ENCODE data around the gene PPP1R3F. TPM values are rescaled to one million over a fixed set of nuclear protein-coding genes. Genes with fewer than 3 reads are reported as not detected.

Gene PPP1R3F
- polyA plus RNA-seq, 3 donors = 0.47 to 1.6 (median 1.6) TPM

GRCh38 chrX:49276207-49276606 is 6.6 kb downstream of the PPP1R3F start:
- no peak for DNase-seq
- no peaks in the 10 kb centered on the region for H3K36me3 ChIP-seq (replicated peaks in 1 of 2; ENCODE audit: control insufficient read depth in 1 of 2, insufficient read depth in 2 of 2, low read length in 2 of 2)
- no peak overlapping the region for H3K4me2 ChIP-seq (replicated peaks; ENCODE audit: extremely low read depth, low read length, poor library complexity, severe bottlenecking)
- peaks cover 0 to 3% (median 0%) of the 10 kb centered on the region in 7 donors for H3K9me3 Mint-ChIP-seq
- H3K27me3 Mint-ChIP-seq (ENCODE audit: low read depth in 3 of 3) = peaks cover 0 to 7% (median 5%) of the 10 kb centered on the region in 3 donors
- no CpG with 5 or more reads among the region's 1 CpG for WGBS (ENCODE audit: insufficient coverage)
- H2AFZ ChIP-seq (ENCODE audit: insufficient read depth, low read depth, low read length, poor library complexity, severe bottlenecking) = no peak overlapping the region
- H3K27ac Mint-ChIP-seq = no peak overlapping the region
- H4K20me1 ChIP-seq (ENCODE audit: insufficient read depth, low read length) = no peaks in the 10 kb centered on the region
- H3K9me3 ChIP-seq (replicated peaks in 1 of 2; ENCODE audit: control insufficient read depth in 1 of 2, insufficient read depth in 1 of 2, low read length in 2 of 2) = no peaks in the 10 kb centered on the region
- H3K4me1 ChIP-seq (ENCODE audit: control insufficient read depth in 1 of 2, insufficient read depth in 2 of 2, low read length in 2 of 2) = peaks cover 15 to 16% of the 10 kb centered on the region in 2 donors
- no peaks in the 10 kb centered on the region for H3K27me3 ChIP-seq (ENCODE audit: control insufficient read depth in 2 of 2, insufficient read depth in 2 of 2, low read length in 2 of 2)
- no peak overlapping the region for H3K4me3 Mint-ChIP-seq
- H3K4me3 ChIP-seq (replicated peaks in 1 of 3; ENCODE audit: low read depth in 2 of 3, low read length in 3 of 3) = no peak overlapping the region
- no peak for TF ChIP-seq CTCF (IDR thresholded peaks at IDR 0.05)
- peaks cover 23% of the 10 kb centered on the region for H3K79me2 ChIP-seq (ENCODE audit: insufficient read depth, low read length)
- H3K36me3 Mint-ChIP-seq = peaks cover 3 to 5% of the 10 kb centered on the region in 2 donors
- peaks cover 35% of the 10 kb centered on the region for H3K4me1 Mint-ChIP-seq
- intact Hi-C loops (cut with micrococcal nuclease) = no loop called here
- H3K27ac ChIP-seq (ENCODE audit: low read depth in 1 of 2, low read length in 2 of 2) = no peak overlapping the region
- no peak overlapping the region for H3K9ac ChIP-seq (ENCODE audit: insufficient read depth, low read length, poor library complexity, severe bottlenecking)

GRCh38 chrX:49276671-49277534 is 7.3 kb downstream of the PPP1R3F start:
- no peaks in the 10 kb centered on the region for H3K9me3 ChIP-seq (replicated peaks in 1 of 2; ENCODE audit: control insufficient read depth in 1 of 2, insufficient read depth in 1 of 2, low read length in 2 of 2)
- H3K36me3 ChIP-seq (replicated peaks in 1 of 2; ENCODE audit: control insufficient read depth in 1 of 2, insufficient read depth in 2 of 2, low read length in 2 of 2) = no peaks in the 10 kb centered on the region
- H3K27me3 ChIP-seq (ENCODE audit: control insufficient read depth in 2 of 2, insufficient read depth in 2 of 2, low read length in 2 of 2) = no peaks in the 10 kb centered on the region
- no peak overlapping the region for H3K4me2 ChIP-seq (replicated peaks; ENCODE audit: extremely low read depth, low read length, poor library complexity, severe bottlenecking)
- Mint-ChIP-seq H3K36me3 (peaks cover 3 to 5% of the 10 kb centered on the region in 2 donors), H3K27ac (no peak overlapping the region), H3K4me1 (peaks cover 29% of the 10 kb centered on the region), H3K9me3 (peaks cover 0 to 3% (median 0%) of the 10 kb centered on the region in 7 donors), H3K4me3 (no peak overlapping the region), H3K27me3 (ENCODE audit: low read depth in 3 of 3) (peaks cover 0 to 7% (median 5%) of the 10 kb centered on the region in 3 donors)
- peaks cover 8 to 9% of the 10 kb centered on the region in 2 donors for H3K4me1 ChIP-seq (ENCODE audit: control insufficient read depth in 1 of 2, insufficient read depth in 2 of 2, low read length in 2 of 2)
- no peak for DNase-seq
- H3K79me2 ChIP-seq (ENCODE audit: insufficient read depth, low read length) = peaks cover 16% of the 10 kb centered on the region
- no peak overlapping the region for H3K4me3 ChIP-seq (replicated peaks in 1 of 3; ENCODE audit: low read depth in 2 of 3, low read length in 3 of 3)
- no peak overlapping the region for H3K27ac ChIP-seq (ENCODE audit: low read depth in 1 of 2, low read length in 2 of 2)
- intact Hi-C loops (cut with micrococcal nuclease) = no loop called here
- no peak overlapping the region for H2AFZ ChIP-seq (ENCODE audit: insufficient read depth, low read depth, low read length, poor library complexity, severe bottlenecking)
- H3K9ac ChIP-seq (ENCODE audit: insufficient read depth, low read length, poor library complexity, severe bottlenecking) = no peak overlapping the region
- H4K20me1 ChIP-seq (ENCODE audit: insufficient read depth, low read length) = no peaks in the 10 kb centered on the region
- WGBS (ENCODE audit: insufficient coverage) = 100% methylated on average over 8 of the region's 19 CpGs
- TF ChIP-seq CTCF (IDR thresholded peaks at IDR 0.05) = no peak

All from CD14-positive monocyte (primary cell).